WTC11 (cell line): ENCODE data around the gene TMEM179. TPM values are rescaled to one million over a fixed set of nuclear protein-coding genes. Genes with fewer than 3 reads are reported as not detected.

ENCODE experiments used
- ATAC-seq: fragments of 200-7000 bp; cut with Tn5 transposase; 2 replicates; pipeline ENCODE4 v1.10.0; 2021; ENCODE audit warnings: mild to moderate bottlenecking, moderate library complexity
- CTCF ChIA-PET: fragments of 300-600 bp; sonication (Branson Sonifier 250); formaldehyde crosslinking; loops from one replicate; lab custom pipeline; 2021; ENCODE audit warnings: antibody characterized with exemption; lab: Charles Lee
- POLR2A ChIA-PET: fragments of 350-600 bp; sonication (Branson Sonifier 250); formaldehyde crosslinking; loops from one replicate; lab custom pipeline; 2021; ENCODE audit warnings: antibody characterized with exemption; lab: Charles Lee
- DNase-seq: peaks from one replicate; pipeline ENCODE4 v3.0.0; 2021; ENCODE audit warnings: low spot score
- H3K27ac Mint-ChIP-seq: 2 replicates; pipeline ENCODE4 v1.8.0; 2021; ENCODE audit warnings: mixed read lengths
- H3K27me3 Mint-ChIP-seq: 2 replicates; pipeline ENCODE4 v1.8.0; 2021; ENCODE audit warnings: low read depth, mild to moderate bottlenecking, moderate library complexity, mixed read lengths
- H3K36me3 Mint-ChIP-seq: 2 replicates; pipeline ENCODE4 v1.8.0; 2021; ENCODE audit warnings: mixed read lengths
- H3K4me1 Mint-ChIP-seq: 2 replicates; pipeline ENCODE4 v1.8.0; 2022; ENCODE audit warnings: mixed read lengths
- H3K4me3 Mint-ChIP-seq: 2 replicates; pipeline ENCODE4 v1.8.0; 2021; ENCODE audit warnings: mild to moderate bottlenecking, moderate library complexity, mixed read lengths
- H3K9me3 Mint-ChIP-seq: 2 replicates; pipeline ENCODE4 v1.8.0; 2021; ENCODE audit warnings: mixed read lengths
- ATF6 ChIP-seq: sonication (generic); formaldehyde crosslinking; IDR thresholded peaks from 2 replicates; pipeline ENCODE4 v1.8.1; 2023; ENCODE audit warnings: mild to moderate bottlenecking, missing genetic modification reagents
- CREM ChIP-seq: sonication (generic); formaldehyde crosslinking; IDR thresholded peaks from 2 replicates; pipeline ENCODE4 v1.8.1; 2022; ENCODE audit warnings: mild to moderate bottlenecking, missing genetic modification reagents, moderate library complexity
- E2F4 ChIP-seq: sonication (generic); formaldehyde crosslinking; IDR thresholded peaks from 2 replicates; pipeline ENCODE4 v1.8.1; 2022; ENCODE audit warnings: low read depth, mild to moderate bottlenecking, moderate library complexity, missing genetic modification reagents, borderline replicate concordance
- FOXP4 ChIP-seq: sonication (generic); formaldehyde crosslinking; IDR thresholded peaks from 2 replicates; pipeline ENCODE4 v1.8.0; 2022; ENCODE audit warnings: mild to moderate bottlenecking, missing genetic modification reagents
- HMGA2 ChIP-seq: fragments of 250-450 bp; sonication (Bioruptor Pico); IDR thresholded peaks from 2 replicates; pipeline ENCODE4 v1.4.0; 2021; ENCODE audit warnings: mild to moderate bottlenecking, moderate library complexity
- NFE2L1 ChIP-seq: sonication (generic); formaldehyde crosslinking; IDR thresholded peaks from 2 replicates; pipeline ENCODE4 v1.8.1; 2023; ENCODE audit warnings: missing genetic modification reagents
- NR3C1 ChIP-seq: sonication (generic); formaldehyde crosslinking; conservative IDR thresholded peaks from 2 replicates; pipeline ENCODE4 v1.8.1; 2023; ENCODE audit warnings: low read depth, mild to moderate bottlenecking, missing genetic modification reagents
- OVOL2 ChIP-seq: fragments of 250-450 bp; sonication (Bioruptor Pico); IDR thresholded peaks from 2 replicates; pipeline ENCODE4 v1.9.0; 2021; ENCODE audit warnings: mild to moderate bottlenecking, borderline replicate concordance
- PRRX2 ChIP-seq: fragments of 250-450 bp; sonication (Bioruptor Pico); IDR thresholded peaks from 2 replicates; pipeline ENCODE4 v1.8.0; 2021; ENCODE audit warnings: mild to moderate bottlenecking
- SMAD3 ChIP-seq: sonication (generic); formaldehyde crosslinking; IDR thresholded peaks from 2 replicates; pipeline ENCODE4 v1.8.0; 2022; ENCODE audit warnings: missing genetic modification reagents, mild to moderate bottlenecking, borderline replicate concordance
- SMAD4 ChIP-seq: sonication (generic); formaldehyde crosslinking; IDR thresholded peaks from 2 replicates; pipeline ENCODE4 v1.8.0; 2022; ENCODE audit warnings: mild to moderate bottlenecking, missing genetic modification reagents
- SP1 ChIP-seq: sonication (generic); formaldehyde crosslinking; conservative IDR thresholded peaks from 2 replicates; pipeline ENCODE4 v1.8.1; 2022; ENCODE audit warnings: missing genetic modification reagents
- ZNF138 ChIP-seq: sonication (generic); formaldehyde crosslinking; conservative IDR thresholded peaks from 2 replicates; pipeline ENCODE4 v1.8.1; 2022; ENCODE audit warnings: mild to moderate bottlenecking, moderate library complexity, missing genetic modification reagents
- ZNF263 ChIP-seq: sonication (generic); formaldehyde crosslinking; IDR thresholded peaks from 2 replicates; pipeline ENCODE4 v1.8.1; 2022; ENCODE audit warnings: low read depth, mild to moderate bottlenecking, moderate library complexity, missing genetic modification reagents
- ZNF281 ChIP-seq: sonication (generic); formaldehyde crosslinking; IDR thresholded peaks from 2 replicates; pipeline ENCODE4 v1.8.0; 2023; ENCODE audit warnings: mild to moderate bottlenecking, missing genetic modification reagents
- ZNF317 ChIP-seq: sonication (generic); formaldehyde crosslinking; IDR thresholded peaks from 2 replicates; pipeline ENCODE4 v1.8.1; 2023; ENCODE audit warnings: low read depth, mild to moderate bottlenecking, moderate library complexity, missing genetic modification reagents, borderline replicate concordance
- ZNF396 ChIP-seq: fragments of 250-450 bp; sonication (Bioruptor Pico); IDR thresholded peaks from 2 replicates; pipeline ENCODE4 v1.8.0; 2021; ENCODE audit warnings: mild to moderate bottlenecking, moderate library complexity, borderline replicate concordance
- ZSCAN18 ChIP-seq: fragments of 250-450 bp; sonication (Bioruptor Pico); IDR thresholded peaks from 2 replicates; pipeline ENCODE4 v2.1.2; 2022; ENCODE audit warnings: mild to moderate bottlenecking, moderate library complexity
- total RNA-seq: library from RNA; stranded (reverse); gene quantifications from 3 replicates; pipeline ENCODE4 v1.2.3, GENCODE V29; 2021

Gene TMEM179
- total RNA-seq, 1 experiment from 2014 or later, result 2.4 TPM

GRCh38 chr14:104559028-104559803 is 45.4 kb downstream of the TMEM179 start (continued):
- TF ChIP-seq ZNF281 (CRISPR knock-in tag), result no peak
- no peak for TF ChIP-seq OVOL2 (CRISPR knock-in tag)
- TF ChIP-seq ZNF138, result no peak
- TF ChIP-seq ZNF396 (CRISPR knock-in tag), result no peak
- no peak for TF ChIP-seq SMAD4
- TF ChIP-seq ZNF317, result no peak
- TF ChIP-seq NFE2L1 (CRISPR knock-in tag), result no peak
- no peak for TF ChIP-seq HMGA2
- TF ChIP-seq SMAD3, result no peak
- no peak for TF ChIP-seq ZSCAN18 (CRISPR knock-in tag)
- no peak for TF ChIP-seq E2F4
- no peak for TF ChIP-seq CREM (CRISPR knock-in tag)

GRCh38 chr14:104558231-104559027 is 46.1 kb downstream of the TMEM179 start:
- ChIA-PET CTCF (interaction anchor here (1.6 kb wide), 1 partner anchor 85 kb away, joined by 4 read pairs; no protein-coding TSS in a partner anchor), POLR2A (no interaction called here)
- ATAC-seq (no peak), DNase-seq (no peak)
- Mint-ChIP-seq H3K4me3 (no peak overlapping the region), H3K27me3 (no peaks in the 10 kb centered on the region), H3K4me1 (no peaks in the 10 kb centered on the region), H3K9me3 (no peaks in the 10 kb centered on the region), H3K36me3 (no peaks in the 10 kb centered on the region), H3K27ac (no peak overlapping the region)
- TF ChIP-seq ZNF263 (CRISPR knock-in tag), result no peak

- Mint-ChIP-seq H3K27ac (no peak overlapping the region), H3K4me1 (no peaks in the 10 kb centered on the region), H3K4me3 (no peak overlapping the region), H3K27me3 (no peaks in the 10 kb centered on the region), H3K36me3 (no peaks in the 10 kb centered on the region), H3K9me3 (no peaks in the 10 kb centered on the region)
- TF ChIP-seq ZNF396 (CRISPR knock-in tag) (no peak), SP1 (CRISPR knock-in tag) (no peak), ATF6 (CRISPR knock-in tag) (no peak), NR3C1 (CRISPR knock-in tag) (no peak), FOXP4 (CRISPR knock-in tag) (no peak), PRRX2 (no peak)
- ChIA-PET CTCF (interaction anchor here (1.6 kb wide), 1 partner anchor 85 kb away, joined by 4 read pairs; no protein-coding TSS in a partner anchor), POLR2A (no interaction called here)
- ATAC-seq, result no peak
- DNase-seq, result no peak
Observed at GRCh38 chr14:104557766-104558165, 46.8 kb downstream of the TMEM179 start.
